HG03354 (cell line): ENCODE measurements around the gene SETBP1.

Experiments
- ATAC-seq: cut with Tn5 transposase; IDR thresholded peaks from one replicate; pipeline ENCODE4 v1.9.1; 2021; ENCODE audit warnings: mild to moderate bottlenecking; ENCODE audit not compliant: unreplicated experiment, poor library complexity, severe bottlenecking

The SETBP1 gene

GRCh38 chr18:45026162-45026561, 345.5 kb downstream of the SETBP1 start:
- ATAC-seq: no peak

DNA sequence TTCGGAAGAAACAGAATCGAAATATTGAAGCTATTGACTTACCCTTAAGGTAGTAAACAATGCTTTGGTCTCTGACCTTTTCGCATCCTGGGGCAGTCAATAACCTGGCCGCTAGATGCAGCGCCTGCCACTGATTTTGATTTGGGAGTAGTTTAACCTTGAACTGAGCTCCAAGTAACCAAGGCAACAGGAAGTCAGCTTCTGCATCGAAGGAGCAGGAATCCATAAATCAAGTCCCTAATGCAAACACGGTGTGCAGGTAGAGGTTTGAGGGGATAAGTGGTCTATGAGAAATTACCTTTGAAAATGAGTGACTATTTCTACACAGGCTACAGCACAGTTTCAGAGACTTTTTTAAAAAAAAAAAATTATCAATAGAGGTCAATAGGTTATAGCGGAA, 353.5 kb downstream of the SETBP1 start:
- no peak for ATAC-seq

GRCh38 chr18:45037618-45038017, 356.9 kb downstream of the SETBP1 start:
- ATAC-seq: no peak

DNA sequence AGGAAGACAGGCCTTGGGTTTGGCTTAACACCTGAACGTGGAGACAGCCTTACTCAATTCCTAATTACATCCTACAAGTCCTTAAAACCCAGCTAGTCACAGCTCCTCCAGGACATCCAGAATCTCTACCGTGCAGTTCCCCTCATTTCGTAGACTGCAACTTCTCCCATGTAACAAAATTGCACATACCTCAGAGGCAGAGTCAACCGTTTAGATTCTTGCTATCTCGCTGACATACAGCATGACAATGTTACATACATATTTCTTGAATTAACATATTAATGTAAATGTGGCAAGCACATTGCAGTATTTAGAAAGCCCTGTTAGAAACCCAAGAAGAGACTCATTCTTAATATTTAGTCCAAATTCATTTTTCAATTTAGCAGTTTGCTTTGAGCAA, 358.7 kb downstream of the SETBP1 start:
- no peak for ATAC-seq

DNA sequence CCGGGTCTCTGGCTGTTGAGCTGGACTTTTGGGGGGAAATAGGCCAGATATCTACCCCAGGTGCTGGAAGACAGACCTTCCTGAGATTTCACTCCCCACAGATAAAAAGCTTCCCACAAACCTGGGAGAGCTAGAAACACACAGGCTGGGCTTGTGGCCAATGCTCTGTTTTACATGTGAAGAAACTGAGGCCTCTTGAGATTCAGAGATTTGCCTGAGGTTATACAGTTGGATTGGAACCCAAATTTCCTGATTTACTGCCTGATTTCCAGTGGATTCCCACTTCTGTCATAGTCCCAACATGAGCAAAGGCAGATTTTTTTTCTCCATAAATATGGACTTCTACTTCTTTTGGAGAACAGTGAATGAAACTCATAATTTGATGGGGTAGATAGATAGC, 360.2 kb downstream of the SETBP1 start:
- ATAC-seq: no peak

DNA sequence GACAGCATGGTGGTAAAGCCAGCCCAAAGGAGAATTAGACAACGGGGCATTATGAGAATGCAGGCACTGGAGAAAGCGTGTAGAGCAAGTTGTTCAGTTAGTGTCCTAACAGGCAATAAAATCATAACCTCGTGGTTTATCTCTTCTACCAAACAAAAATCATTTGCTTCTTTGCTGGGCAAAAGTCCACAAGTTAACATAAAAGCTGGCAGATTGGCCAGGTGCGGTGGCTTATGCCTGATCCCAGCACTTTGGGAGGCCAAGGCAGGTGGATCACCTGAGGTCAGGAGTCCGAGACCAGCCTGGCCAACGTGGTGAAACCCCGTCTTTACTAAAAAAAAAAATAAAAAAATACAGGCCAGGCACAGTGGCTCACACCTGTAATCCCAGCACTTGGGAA, 364.1 kb downstream of the SETBP1 start:
- ATAC-seq: no peak

GRCh38 chr18:45046228-45046627, 365.5 kb downstream of the SETBP1 start:
- ATAC-seq: no peak

DNA sequence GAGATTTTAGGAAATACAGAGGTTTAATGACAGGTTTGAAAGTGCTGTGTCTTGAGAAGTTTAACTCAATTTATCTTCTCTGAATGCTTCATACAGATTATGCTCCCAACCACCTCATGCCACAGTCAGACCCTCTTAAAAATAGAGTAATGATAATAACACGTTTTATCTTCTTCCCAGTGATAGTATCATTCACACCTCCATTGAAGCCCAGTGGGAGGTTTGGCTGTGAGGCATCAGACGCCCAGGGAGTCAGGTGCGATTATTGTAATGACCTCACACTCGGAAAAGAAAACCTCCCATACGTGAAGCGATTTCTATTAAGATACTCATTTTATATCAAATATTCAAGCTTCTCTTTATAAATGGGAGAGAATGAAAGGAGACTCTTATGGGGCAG, 366.3 kb downstream of the SETBP1 start:
- no peak for ATAC-seq

- ATAC-seq: no peak
Observed at GRCh38 chr18:45049578-45050319, 369.1 kb downstream of the SETBP1 start.

- no peak for ATAC-seq
Observed at GRCh38 chr18:45050712-45051601, 370.3 kb downstream of the SETBP1 start.

DNA sequence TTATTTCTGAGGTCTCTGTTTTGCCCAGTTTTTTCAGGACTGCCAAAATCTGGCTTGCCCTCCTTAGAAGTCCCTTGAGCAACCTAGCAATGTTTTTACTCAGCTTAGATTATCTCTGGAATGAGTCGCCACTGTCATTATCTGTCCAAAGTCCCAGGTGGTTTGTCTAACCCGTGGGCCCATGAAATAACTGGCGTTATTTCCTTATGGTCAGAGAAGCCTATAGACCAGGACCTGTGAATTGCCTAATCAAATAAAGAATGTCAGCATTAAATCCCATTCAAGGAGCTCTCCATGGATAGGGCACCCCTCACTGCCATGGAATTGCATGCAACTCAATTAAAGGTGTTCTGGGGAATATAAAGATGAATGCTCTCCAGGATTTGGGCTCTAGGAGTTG, 373.9 kb downstream of the SETBP1 start:
- no peak for ATAC-seq

- ATAC-seq: no peak
Observed at GRCh38 chr18:45055811-45056210, 375.1 kb downstream of the SETBP1 start.

- ATAC-seq: no peak
Observed at GRCh38 chr18:45056926-45057325, 376.2 kb downstream of the SETBP1 start.

- ATAC-seq: no peak
Observed at GRCh38 chr18:45057955-45058600, 377.4 kb downstream of the SETBP1 start.

DNA sequence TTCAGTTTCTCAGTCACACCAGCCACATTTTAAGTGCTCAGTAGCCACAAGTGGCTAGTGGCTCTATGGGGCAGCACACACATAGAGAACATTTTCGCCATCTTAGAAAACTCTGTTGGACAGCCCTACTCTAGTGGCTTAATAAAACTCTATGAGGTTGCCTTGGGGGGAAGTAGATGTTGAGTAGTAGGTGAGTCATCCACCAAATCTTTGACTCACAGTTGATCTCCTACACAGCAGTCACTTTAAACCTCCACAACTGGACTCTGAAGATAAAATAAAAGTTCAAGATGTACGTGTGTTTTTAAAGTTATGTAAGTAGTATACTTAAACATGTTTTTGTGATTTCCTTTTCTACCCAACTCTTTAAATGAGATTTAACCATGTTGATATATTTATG, 379.0 kb downstream of the SETBP1 start:
- ATAC-seq: no peak

DNA sequence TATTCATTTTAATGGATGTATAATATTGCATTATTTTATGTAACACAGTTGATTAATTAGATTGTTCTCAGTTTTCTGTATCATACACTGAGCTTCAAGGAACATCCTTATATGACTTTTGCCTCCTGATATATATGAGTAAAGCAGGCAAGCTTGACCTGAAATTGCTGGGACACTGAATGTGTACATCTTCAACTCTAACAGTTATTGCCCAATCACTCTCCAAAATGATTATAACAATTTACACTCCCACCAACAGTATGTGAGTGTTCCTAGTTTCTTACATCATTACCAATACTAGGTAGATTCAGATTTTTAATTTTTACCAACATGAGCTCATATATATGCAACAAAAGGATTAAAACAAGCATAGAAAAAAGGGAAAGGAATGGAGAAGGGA, 379.4 kb downstream of the SETBP1 start:
- ATAC-seq: no peak

- ATAC-seq: no peak
Observed at GRCh38 chr18:45061359-45061758, 380.7 kb downstream of the SETBP1 start.

- ATAC-seq: no peak
Observed at GRCh38 chr18:45063246-45064038, 382.8 kb downstream of the SETBP1 start.

DNA sequence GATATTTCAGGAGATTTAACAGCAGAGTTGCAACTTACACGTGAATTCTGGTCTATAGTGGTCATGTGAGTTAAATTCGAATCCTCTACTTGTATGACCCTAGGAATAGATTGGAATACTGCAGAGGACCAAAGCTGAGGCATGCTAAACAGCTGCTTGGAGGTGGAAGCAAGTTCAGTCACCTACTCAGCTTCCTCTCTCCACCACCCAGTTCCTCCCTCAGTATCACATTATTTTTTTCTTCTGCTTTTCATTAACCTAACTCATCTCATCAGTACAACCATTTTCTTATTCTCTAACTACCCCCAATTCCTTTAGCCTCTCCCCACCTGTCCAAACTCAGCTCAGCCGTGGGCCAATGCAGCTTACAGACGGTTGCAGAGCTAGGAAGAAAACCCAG, 385.5 kb downstream of the SETBP1 start:
- no peak for ATAC-seq

DNA sequence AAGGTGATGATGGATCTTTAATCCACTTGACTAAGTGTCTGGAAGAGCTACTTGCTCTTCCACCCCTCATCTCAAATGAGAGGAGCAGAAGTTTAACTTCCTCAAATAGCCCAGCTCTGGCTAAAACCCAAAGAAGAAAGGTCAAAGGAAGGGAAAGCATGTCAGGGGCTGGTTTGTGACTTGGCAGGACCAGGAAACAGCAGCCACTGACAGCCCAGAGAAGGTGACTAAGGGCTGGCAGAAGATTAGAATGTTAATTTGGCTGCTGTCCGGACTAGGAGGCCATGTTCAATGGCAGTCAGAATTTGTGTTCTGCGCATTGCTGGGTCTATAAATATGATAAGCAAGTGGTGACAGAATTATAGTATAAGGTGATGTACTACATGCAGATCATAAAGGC, 386.2 kb downstream of the SETBP1 start:
- no peak for ATAC-seq
